H1 (cell line): Measurements from ENCODE around the gene ABHD13. TPM values are rescaled to one million over a fixed set of nuclear protein-coding genes. Genes with fewer than 3 reads are reported as not detected.

Source experiments
- CTCF ChIA-PET: fragments of 300-600 bp; sonication (Branson Sonifier 250); formaldehyde crosslinking; loops from one replicate; lab custom pipeline; 2021; ENCODE audit not compliant: partially characterized antibody; lab: Charles Lee
- POLR2A ChIA-PET: fragments of 300-600 bp; sonication (Branson Sonifier 250); formaldehyde crosslinking; loops from one replicate; lab custom pipeline; 2021; ENCODE audit warnings: inconsistent platforms; ENCODE audit not compliant: partially characterized antibody; lab: Charles Lee
- DNase-seq, 2 experiments: peaks; one replicate each; pipeline versions ENCODE4 v3.0.0 to v3.0.0-alpha.2; 2010 to 2022; ENCODE audit warnings: low spot score in 2 of 2, low read depth in 1 of 2, mixed read lengths in 1 of 2
- FAIRE-seq: peaks from 2 replicates; lab custom pipeline; 2011; peaks lifted over from hg19 to GRCh38; lab: Jason Lieb, UNC
- H2AFZ ChIP-seq: 2 replicates; pipeline ENCODE4 v1.8.1; 2012; ENCODE audit warnings: low read length, inconsistent platforms
- H2AK5ac ChIP-seq: 2 replicates; pipeline ENCODE4 v1.6.1; 2013; ENCODE audit warnings: low read depth, low read length
- H2BK120ac ChIP-seq: replicated peaks from 2 replicates; pipeline ENCODE3; 2013; ENCODE audit warnings: low read depth, low read length, inconsistent platforms
- H2BK12ac ChIP-seq: 2 replicates; pipeline ENCODE4 v1.6.1; 2013; ENCODE audit warnings: low read depth, low read length
- H2BK15ac ChIP-seq: 2 replicates; pipeline ENCODE4 v1.6.1; 2013; ENCODE audit warnings: low read length
- H2BK20ac ChIP-seq: 2 replicates; pipeline ENCODE4 v1.6.1; 2013; ENCODE audit warnings: low read length
- H2BK5ac ChIP-seq: 2 replicates; pipeline ENCODE4 v1.6.1; 2013; ENCODE audit warnings: low read depth, low read length
- H3K14ac ChIP-seq: 2 replicates; pipeline ENCODE4 v1.6.1; 2013; ENCODE audit warnings: inconsistent platforms; ENCODE audit not compliant: insufficient read length
- H3K18ac ChIP-seq: 2 replicates; pipeline ENCODE4 v1.6.1; 2013; ENCODE audit warnings: low read length; ENCODE audit errors: extremely low read depth
- H3K23ac ChIP-seq: 2 replicates; pipeline ENCODE4 v1.6.1; 2013; ENCODE audit warnings: inconsistent platforms; ENCODE audit not compliant: insufficient read length
- H3K23me2 ChIP-seq: 2 replicates; pipeline ENCODE4 v1.6.1; 2013; ENCODE audit warnings: low read depth, low read length
- H3K27ac ChIP-seq: 2 replicates; pipeline ENCODE4 v1.6.1; 2011; ENCODE audit warnings: low read depth, low read length, inconsistent platforms
- H3K27me3 ChIP-seq, 4 experiments: replicated peaks in 1 of 4; 1 replicate in 1 of 4; 2 replicates in 3 of 4; pipeline versions ENCODE4 v1.6.1 to v1.8.1; 2011 to 2013; ENCODE audit warnings: low read length in 3 of 4, mild to moderate bottlenecking in 3 of 4, inconsistent platforms in 2 of 4, mixed read lengths in 2 of 4, moderate library complexity in 1 of 4; ENCODE audit not compliant: control insufficient read depth in 3 of 4, insufficient read depth in 3 of 4; ENCODE audit errors: extremely low read depth in 1 of 4
- H3K36me3 ChIP-seq, 4 experiments: 2 replicates each; pipeline versions ENCODE4 v1.6.1 to v1.8.1; 2011 to 2013; ENCODE audit warnings: mild to moderate bottlenecking in 4 of 4, low read length in 3 of 4, moderate library complexity in 2 of 4, control low read depth in 1 of 4, inconsistent platforms in 1 of 4; ENCODE audit not compliant: insufficient read depth in 4 of 4, control insufficient read depth in 2 of 4
- H3K4ac ChIP-seq: replicated peaks from 2 replicates; pipeline ENCODE3; 2013; ENCODE audit warnings: low read length, low read depth, mixed read lengths, inconsistent platforms; ENCODE audit not compliant: insufficient read length
- H3K4me1 ChIP-seq, 4 experiments: replicated peaks in 1 of 4; 1 replicate in 1 of 4; 2 replicates in 3 of 4; pipeline versions ENCODE4 v1.6.1 to v1.8.1; 2011 to 2013; ENCODE audit warnings: low read length in 3 of 4, inconsistent platforms in 2 of 4, mixed read lengths in 1 of 4; ENCODE audit not compliant: insufficient read depth in 4 of 4, control insufficient read depth in 3 of 4
- H3K4me2 ChIP-seq, 2 experiments: 2 replicates each; pipeline versions ENCODE4 v1.6.1 to v1.8.1; 2011 to 2013; ENCODE audit warnings: low read depth in 2 of 2, low read length in 2 of 2, control low read depth in 1 of 2, inconsistent platforms in 1 of 2, mild to moderate bottlenecking in 1 of 2; ENCODE audit not compliant: insufficient read depth in 1 of 2
- H3K4me3 ChIP-seq, 4 experiments: fragments of 200-600, 300-600 bp in 1 of 4; sonication (generic), shearing (Covaris generic), sonication (Bioruptor Twin) in 1 of 4; 2 replicates each; pipeline versions ENCODE4 v1.5.1 to v1.8.1; 2011 to 2016; ENCODE audit warnings: low read length in 4 of 4, low read depth in 3 of 4, control low read depth in 2 of 4, inconsistent platforms in 2 of 4, mild to moderate bottlenecking in 2 of 4, mixed read lengths in 1 of 4, moderate library complexity in 1 of 4; ENCODE audit not compliant: insufficient read depth in 2 of 4; ENCODE audit errors: extremely low read depth in 1 of 4
- H3K56ac ChIP-seq: replicated peaks from 2 replicates; pipeline ENCODE3; 2013; ENCODE audit warnings: low read depth, mild to moderate bottlenecking, mixed read lengths, low read length, inconsistent platforms; ENCODE audit not compliant: insufficient read length
- H3K79me1 ChIP-seq: 2 replicates; pipeline ENCODE4 v1.6.1; 2013; ENCODE audit warnings: low read depth, low read length, control low read depth
- H3K79me2 ChIP-seq, 2 experiments: 2 replicates each; pipeline versions ENCODE4 v1.6.1 to v1.8.1; 2012 to 2013; ENCODE audit warnings: low read length in 2 of 2, mild to moderate bottlenecking in 2 of 2, inconsistent platforms in 1 of 2; ENCODE audit not compliant: insufficient read depth in 2 of 2, control insufficient read depth in 1 of 2
- H3K9ac ChIP-seq, 4 experiments: replicated peaks in 1 of 4; 1 replicate in 1 of 4; 2 replicates in 3 of 4; pipeline versions ENCODE4 v1.6.1 to v1.8.1; 2011 to 2013; ENCODE audit warnings: low read depth in 3 of 4, low read length in 3 of 4, control low read depth in 2 of 4, mild to moderate bottlenecking in 2 of 4, moderate library complexity in 2 of 4, inconsistent platforms in 1 of 4; ENCODE audit errors: extremely low read depth in 1 of 4
- H3K9me3 ChIP-seq, 2 experiments: 2 replicates each; pipeline versions ENCODE4 v1.6.1 to v1.8.1; 2012 to 2013; ENCODE audit warnings: mild to moderate bottlenecking in 2 of 2, moderate library complexity in 2 of 2, control low read depth in 1 of 2, inconsistent platforms in 1 of 2, low read depth in 1 of 2, low read length in 1 of 2, mixed read lengths in 1 of 2; ENCODE audit not compliant: insufficient read depth in 2 of 2
- H4K20me1 ChIP-seq, 2 experiments: replicated peaks in 1 of 2; 2 replicates each; pipeline versions ENCODE3 to v1.8.1; 2011 to 2013; ENCODE audit warnings: inconsistent platforms in 2 of 2, low read length in 2 of 2, mild to moderate bottlenecking in 1 of 2; ENCODE audit not compliant: insufficient read depth in 2 of 2, control insufficient read depth in 1 of 2
- H4K5ac ChIP-seq: 2 replicates; pipeline ENCODE4 v1.6.1; 2013; ENCODE audit warnings: low read length, low read depth, mixed read lengths, inconsistent platforms; ENCODE audit not compliant: insufficient read length
- H4K8ac ChIP-seq: 2 replicates; pipeline ENCODE4 v1.8.0; 2013; ENCODE audit warnings: mild to moderate bottlenecking, moderate library complexity, low read length, inconsistent platforms; ENCODE audit not compliant: insufficient read depth; ENCODE audit errors: extremely low read depth
- H4K91ac ChIP-seq: replicated peaks from 2 replicates; pipeline ENCODE3; 2013; ENCODE audit warnings: low read length, mixed read lengths, inconsistent platforms; ENCODE audit not compliant: insufficient read length
- BRCA1 ChIP-seq: IDR thresholded peaks from 2 replicates; pipeline ENCODE4 v1.6.1; 2012; ENCODE audit warnings: low read depth, low read length, improper control_type of control experiment
- E2F6 ChIP-seq: IDR thresholded peaks from 2 replicates; pipeline ENCODE4 v1.6.1; 2012; ENCODE audit warnings: inconsistent platforms
- GABPA ChIP-seq: IDR thresholded peaks from 2 replicates; pipeline ENCODE4 v1.6.1; 2011; ENCODE audit warnings: mild to moderate bottlenecking, low read length, moderate library complexity, borderline replicate concordance; ENCODE audit not compliant: insufficient read depth
- HDAC2 ChIP-seq, 2 experiments: fragments of 300-600 bp in 1 of 2; sonication (generic) in 1 of 2; IDR thresholded peaks; 2 replicates each; pipeline ENCODE4 v1.6.1; 2011 to 2012; ENCODE audit warnings: low read depth in 2 of 2, low read length in 2 of 2, mild to moderate bottlenecking in 2 of 2, moderate library complexity in 2 of 2, borderline replicate concordance in 1 of 2, inconsistent platforms in 1 of 2
- MAX ChIP-seq: IDR thresholded peaks from 2 replicates; pipeline ENCODE4 v1.6.1; 2012; ENCODE audit warnings: inconsistent platforms
- POU5F1 ChIP-seq: IDR thresholded peaks from 2 replicates; pipeline ENCODE4 v1.6.1; 2011; ENCODE audit warnings: low read depth, mild to moderate bottlenecking, low read length, moderate library complexity
- SAP30 ChIP-seq: fragments of 300-600 bp; sonication (generic); IDR thresholded peaks from 2 replicates; pipeline ENCODE4 v1.7.1; 2012; ENCODE audit warnings: low read length, moderate library complexity, mild to moderate bottlenecking, inconsistent platforms; ENCODE audit not compliant: insufficient read depth, insufficient replicate concordance
- SUZ12 ChIP-seq: fragments of 200-600 bp; sonication (generic); IDR thresholded peaks from 2 replicates; pipeline ENCODE4 v1.6.1; 2012; ENCODE audit warnings: mild to moderate bottlenecking, inconsistent platforms, low read length, moderate library complexity, mixed read lengths
- TAF1 ChIP-seq: IDR thresholded peaks from 2 replicates; pipeline ENCODE4 v1.6.1; 2011; ENCODE audit warnings: mild to moderate bottlenecking, low read depth, low read length
- TAF7 ChIP-seq: optimal IDR thresholded peaks from 2 replicates; pipeline ENCODE3; 2011; ENCODE audit warnings: low read depth, mild to moderate bottlenecking, inconsistent platforms, low read length, moderate library complexity, borderline replicate concordance
- USF2 ChIP-seq: IDR thresholded peaks from 2 replicates; pipeline ENCODE4 v1.6.1; 2011; ENCODE audit warnings: low read length, improper control_type of control experiment
- whole genome bisulfite sequencing, 2 experiments: shearing (Covaris generic) in 1 of 2; methylation state at CpG; one replicate each; pipeline versions ENCODE4 v1.1.6 to v1.1.7; 2013 to 2015; ENCODE audit warnings: low lambda C conversion rate in 2 of 2, mixed read lengths in 2 of 2, inconsistent platforms in 1 of 2, low coverage in 1 of 2, missing lambda C conversion rate in 1 of 2; ENCODE audit not compliant: insufficient replicate concordance in 2 of 2, insufficient coverage in 1 of 2, insufficient read length in 1 of 2; ENCODE audit errors: extremely low coverage in 1 of 2, missing lambda C conversion rate in 1 of 2; 5-methylcytosine and 5-hydroxymethylcytosine counted together
- polyA plus RNA-seq, 7 experiments: library from polyadenylated mRNA; depleted of rRNA in 3 of 7; stranded (reverse) in 5 of 7; unstranded in 2 of 7; fragments of >200 nt in 5 of 7; fragments of 200-250 nt in 2 of 7; gene quantifications; 1 replicate in 5 of 7; 2 replicates in 1 of 7; 4 replicates in 1 of 7; pipeline versions ENCODE4 v1.2.1 to v1.2.3, GENCODE V29; 2011 to 2013; ENCODE audit warnings: missing spikeins in 2 of 7, mixed read lengths in 2 of 7
- total RNA-seq: library from RNA; stranded (reverse); fragmentation: NEBNext Ultra II Directional; extraction: Animal tissue kit (Norgen Biotek cat#: 25700); gene quantifications from 2 replicates; pipeline ENCODE4 v1.2.1, GENCODE V29; 2021

ABHD13 gene
- total and polyA plus RNA-seq, 2 of the 8 experiments (the other 6 are each of a cell fraction or from before 2014, with no cell fraction given): 3.5 to 6.6 TPM

- H2AFZ ChIP-seq: no peak overlapping the region
- no peaks in the 10 kb centered on the region for H3K79me2 ChIP-seq
- H3K4me2 ChIP-seq: no peak overlapping the region
- no peak overlapping the region for H4K91ac ChIP-seq
- H3K9ac ChIP-seq: no peak overlapping the region
- no peak overlapping the region for H3K56ac ChIP-seq
- FAIRE-seq (no peak), DNase-seq (no peak)
- no peaks in the 10 kb centered on the region for H4K20me1 ChIP-seq
- H3K27me3 ChIP-seq: no peaks in the 10 kb centered on the region
- CTCF ChIA-PET: no interaction called here
- POLR2A ChIA-PET: no interaction called here
- no peaks in the 10 kb centered on the region for H3K23me2 ChIP-seq
- H3K27ac ChIP-seq: no peak overlapping the region
- no peak overlapping the region for H3K23ac ChIP-seq
- no peak overlapping the region for H2AK5ac ChIP-seq
- no peaks in the 10 kb centered on the region for H3K36me3 ChIP-seq
- no peaks in the 10 kb centered on the region for H3K4me1 ChIP-seq
- H3K79me1 ChIP-seq: no peaks in the 10 kb centered on the region
- no peak overlapping the region for H2BK15ac ChIP-seq
- no peak overlapping the region for H4K5ac ChIP-seq
- no peak overlapping the region for H2BK20ac ChIP-seq
- no peak overlapping the region for H2BK5ac ChIP-seq
- H3K18ac ChIP-seq: no peak overlapping the region
- 88% methylated on average over 1 of the region's 1 CpG; no CpG with 5 or more reads in 1 of the 2 experiments for WGBS, 2 experiments
- H3K4me3 ChIP-seq: no peak overlapping the region
- H3K14ac ChIP-seq: no peak overlapping the region
- H3K4ac ChIP-seq: no peak overlapping the region
- H4K8ac ChIP-seq: no peak overlapping the region
- H3K9me3 ChIP-seq: no peaks in the 10 kb centered on the region; a peak in 1 of 4 replicates
- no peak overlapping the region for H2BK120ac ChIP-seq
- no peak overlapping the region for H2BK12ac ChIP-seq
- TF ChIP-seq USF2 (no peak), E2F6 (no peak), SAP30 (no peak), POU5F1 (no peak), HDAC2 (IDR thresholded peaks at IDR 0.05; ENCODE audit: borderline replicate concordance in 1 of 2, low read depth in 2 of 2, low read length in 2 of 2) (no peak), BRCA1 (no peak), TAF1 (no peak), MAX (no peak), SUZ12 (no peak), TAF7 (no peak), GABPA (no peak)
Measured at GRCh38 chr13:108200781-108201398, 17.3 kb upstream of the ABHD13 start.
